GM12892 (cell line): ENCODE measurements around the gene ABCC9. TPM values are rescaled to one million over a fixed set of nuclear protein-coding genes. Genes with fewer than 3 reads are reported as not detected.

Experiments used
- DNase-seq: peaks from one replicate; pipeline ENCODE4 v3.0.0; 2011; ENCODE audit not compliant: insufficient read length
- FAIRE-seq: peaks from 2 replicates; lab custom pipeline; 2011; peaks lifted over from hg19 to GRCh38; lab: Jason Lieb, UNC
- POLR2A ChIP-seq: IDR thresholded peaks from 2 replicates; pipeline ENCODE4 v1.6.1; 2011; ENCODE audit warnings: low read depth, low read length, control low read depth
- POLR2AphosphoS5 ChIP-seq: IDR thresholded peaks from 2 replicates; pipeline ENCODE4 v1.6.1; 2011; ENCODE audit warnings: low read depth, low read length, control low read depth
- TAF1 ChIP-seq: IDR thresholded peaks from 2 replicates; pipeline ENCODE4 v1.6.1; 2011; ENCODE audit warnings: low read depth, mild to moderate bottlenecking, control low read depth, low read length, borderline replicate concordance
- polyA plus RNA-seq: library from polyadenylated mRNA; unstranded; fragments of >200 nt; gene quantifications from one replicate; pipeline ENCODE4 v1.2.1, GENCODE V29; 2012; ENCODE audit warnings: missing spikeins, inconsistent platforms; ENCODE audit not compliant: missing spikeins

Gene ABCC9
- polyA plus RNA-seq, result not detected

DNA sequence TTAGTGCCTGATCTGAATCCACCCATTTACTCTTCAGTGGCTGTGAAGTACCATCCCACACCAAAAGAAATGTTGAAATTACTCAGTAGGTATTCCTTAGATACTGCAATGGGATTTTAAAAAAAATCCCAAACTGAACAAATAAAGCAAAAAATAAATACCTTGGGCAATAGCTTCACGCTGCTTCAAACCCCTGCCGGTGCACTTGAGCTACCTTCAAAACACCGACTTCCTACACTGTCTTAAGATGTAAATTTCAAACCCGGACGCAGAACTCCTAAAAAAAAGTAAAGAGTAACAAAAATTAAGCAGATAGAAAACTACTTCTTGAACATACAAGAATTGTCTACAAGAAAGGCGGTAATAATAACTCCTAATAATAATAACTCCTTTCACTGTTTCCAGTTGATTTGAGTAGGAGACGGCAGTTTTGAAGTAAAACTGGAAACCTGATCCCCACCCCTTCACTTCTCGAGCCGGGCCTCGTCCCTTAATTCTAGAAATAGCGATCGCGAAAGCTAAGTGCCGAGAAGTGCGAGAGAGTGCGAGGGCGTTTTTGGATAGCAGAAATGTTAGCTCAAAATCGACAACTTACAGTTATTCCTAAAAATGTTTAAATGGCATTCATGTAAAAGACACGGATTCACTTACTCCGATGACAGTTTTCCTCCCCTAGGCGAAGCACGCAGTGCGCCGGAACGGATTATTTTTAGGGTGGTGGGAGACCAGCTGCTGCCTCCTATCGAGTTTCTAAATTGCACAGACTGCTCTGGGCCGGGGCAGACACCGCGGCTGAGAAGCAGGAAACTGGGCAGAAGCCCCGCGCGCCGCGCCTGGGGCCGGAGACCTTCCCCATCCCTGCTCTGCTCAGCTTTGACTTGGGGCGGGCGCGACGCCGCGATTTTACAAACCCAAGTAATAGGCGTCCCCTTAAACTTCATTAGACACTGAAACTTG, at the start of gene ABCC9:
TSS of gene ABCC9 (minus strand) at position 878 of the 957 bp plus-strand sequence. CDS start 4,752 bp downstream, outside the sequence.
- no peak for DNase-seq
- FAIRE-seq, result no peak
- TF ChIP-seq POLR2A, result no peak
- TF ChIP-seq TAF1, result no peak
- TF ChIP-seq POLR2AphosphoS5, result no peak

DNA sequence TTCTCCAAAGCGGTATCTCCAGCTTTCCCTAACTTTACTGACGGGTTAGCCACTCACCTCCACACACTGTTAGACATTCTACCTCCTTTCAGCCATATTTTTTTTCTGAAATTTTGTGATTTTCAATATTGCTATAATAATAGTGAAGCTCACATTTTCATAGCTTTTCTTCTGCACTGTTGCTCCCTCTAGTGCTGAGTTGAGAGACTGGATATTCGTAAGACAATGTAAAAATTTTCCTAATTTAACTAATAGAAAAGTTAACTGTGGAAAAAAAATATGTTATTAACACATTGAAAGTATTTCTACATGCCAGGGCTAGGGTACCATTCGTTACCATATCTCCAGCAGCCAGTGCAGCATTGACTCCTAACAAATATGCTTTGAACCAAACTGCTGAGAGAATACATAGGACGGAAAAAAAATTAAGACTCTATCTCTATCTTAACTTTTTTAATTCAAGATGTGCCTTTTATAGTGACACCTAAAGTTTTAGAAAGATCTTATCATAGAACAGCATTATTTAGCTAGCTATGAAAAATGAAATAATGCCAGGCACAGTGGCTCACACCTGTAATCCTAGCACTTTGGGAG, 48.7 kb upstream of the ABCC9 start:
- FAIRE-seq (no peak), DNase-seq (no peak)
- TF ChIP-seq POLR2AphosphoS5 (no peak), POLR2A (no peak), TAF1 (no peak)

DNA sequence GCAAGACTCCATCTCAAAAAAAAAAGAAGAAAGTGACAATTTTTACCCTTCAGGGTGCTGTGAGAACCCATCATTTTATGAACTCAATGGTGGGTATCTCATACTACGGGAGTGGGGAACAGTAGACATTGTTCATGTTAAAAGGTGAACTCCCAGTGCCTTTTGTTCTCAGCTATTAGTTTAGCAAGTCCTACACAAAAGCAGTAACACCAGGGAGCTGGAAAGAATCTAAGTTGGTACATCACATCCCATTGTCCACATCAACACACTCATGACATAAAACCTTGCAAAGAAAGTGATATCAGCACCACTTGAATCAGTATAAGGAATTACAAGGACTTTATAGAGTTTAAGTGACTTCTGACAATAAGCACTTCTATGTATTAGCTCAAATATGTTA, 47.4 kb upstream of the ABCC9 start:
- TF ChIP-seq POLR2A (no peak), POLR2AphosphoS5 (no peak), TAF1 (no peak)
- FAIRE-seq, result no peak
- no peak for DNase-seq

DNA sequence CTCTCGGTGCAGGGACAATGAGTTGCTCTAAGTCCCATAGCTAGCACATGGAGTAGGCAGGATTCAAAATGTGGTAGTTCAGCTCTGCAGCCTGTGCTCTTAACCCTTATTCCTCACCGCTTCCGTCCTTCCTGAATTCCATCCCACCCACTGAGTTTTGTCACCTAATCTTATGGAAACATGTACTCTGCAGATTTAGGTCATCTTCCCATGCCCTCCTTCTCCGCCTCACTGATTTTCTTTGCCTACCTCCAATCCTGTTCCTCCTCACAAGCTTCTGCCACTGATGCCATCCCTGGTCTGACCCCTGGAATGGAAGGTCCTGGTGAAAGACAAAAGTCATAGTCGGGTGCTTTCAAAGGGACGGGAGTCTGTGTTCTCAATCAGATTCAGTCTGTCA, 46.5 kb upstream of the ABCC9 start:
- no peak for TF ChIP-seq TAF1
- TF ChIP-seq POLR2A, result no peak
- no peak for TF ChIP-seq POLR2AphosphoS5
- FAIRE-seq (no peak), DNase-seq (no peak)

- TF ChIP-seq TAF1 (no peak), POLR2A (no peak), POLR2AphosphoS5 (no peak)
- FAIRE-seq (no peak), DNase-seq (no peak)
Observed at GRCh38 chr12:21985155-21985554, 43.9 kb upstream of the ABCC9 start.

DNA sequence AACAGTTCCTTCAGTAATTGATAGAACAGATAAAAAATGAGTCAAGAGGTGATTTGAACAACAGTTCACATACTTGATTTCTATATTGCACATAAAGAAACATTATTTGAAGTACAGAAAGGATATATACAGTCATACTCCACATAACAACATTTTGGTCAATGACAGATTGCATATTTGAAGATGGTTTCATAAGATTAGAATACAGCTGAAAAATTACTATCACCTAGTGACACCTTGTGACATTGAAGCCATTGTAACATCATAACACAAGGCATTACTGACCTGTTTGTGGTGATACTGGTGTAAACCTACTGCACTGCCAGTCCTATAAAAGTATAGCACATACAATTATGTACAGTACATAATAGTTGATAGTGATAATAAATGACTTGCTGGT, 43.1 kb upstream of the ABCC9 start:
- no peak for TF ChIP-seq TAF1
- no peak for TF ChIP-seq POLR2AphosphoS5
- no peak for TF ChIP-seq POLR2A
- no peak for DNase-seq
- no peak for FAIRE-seq

- FAIRE-seq, result no peak
- no peak for TF ChIP-seq POLR2AphosphoS5
- no peak for TF ChIP-seq POLR2A
- TF ChIP-seq TAF1, result no peak
- DNase-seq, result no peak
Observed at GRCh38 chr12:21983095-21983494, 41.9 kb upstream of the ABCC9 start.

GRCh38 chr12:21980544-21980943, 39.3 kb upstream of the ABCC9 start:
- DNase-seq (no peak), FAIRE-seq (no peak)
- no peak for TF ChIP-seq TAF1
- TF ChIP-seq POLR2A, result no peak

DNA sequence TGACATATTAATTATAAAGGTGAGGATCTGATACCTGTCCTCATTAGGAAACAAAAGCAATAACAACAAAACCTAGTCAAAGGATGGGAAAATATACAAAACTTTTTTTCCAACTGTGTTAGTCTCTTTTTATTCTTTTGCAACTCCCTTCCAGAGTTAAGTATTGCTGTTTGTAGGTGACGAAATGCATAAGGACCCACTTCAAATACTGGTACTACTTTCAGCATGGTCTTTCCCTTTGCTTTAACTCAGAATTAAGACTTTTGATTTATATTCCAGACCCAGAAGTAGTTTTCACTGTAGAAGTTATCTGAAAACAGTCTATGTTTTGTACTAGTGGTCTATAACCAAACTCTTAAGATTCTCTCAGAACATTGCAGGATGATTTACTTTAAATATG, 34.1 kb upstream of the ABCC9 start:
- DNase-seq (no peak), FAIRE-seq (no peak)
- TF ChIP-seq POLR2A (no peak), TAF1 (no peak), POLR2AphosphoS5 (no peak)

GRCh38 chr12:21973221-21973620, 32.0 kb upstream of the ABCC9 start:
- no peak for FAIRE-seq

GRCh38 chr12:21972055-21972454, 30.8 kb upstream of the ABCC9 start:
- FAIRE-seq (no peak), DNase-seq (no peak)

More at GRCh38 chr12:21973221-21973620, 32.0 kb upstream of the ABCC9 start:
- DNase-seq, result no peak
- TF ChIP-seq POLR2AphosphoS5 (no peak), TAF1 (no peak), POLR2A (no peak)

GRCh38 chr12:21971344-21971743, 30.1 kb upstream of the ABCC9 start:
- TF ChIP-seq POLR2AphosphoS5 (no peak), TAF1 (no peak), POLR2A (no peak)
- no peak for FAIRE-seq
- no peak for DNase-seq

More at GRCh38 chr12:21972055-21972454, 30.8 kb upstream of the ABCC9 start:
- TF ChIP-seq POLR2AphosphoS5, result no peak
- no peak for TF ChIP-seq TAF1
- TF ChIP-seq POLR2A, result no peak
